ENCODE measurements around the gene CERCAM.
"Not testable (repeated sequence)": the region's sequence is repeated elsewhere in the genome, so short reads cannot be mapped to it uniquely, and the experiment has no call there.

CERCAM gene

GRCh38 chr9:128406848-128407391, 13.7 kb upstream of the CERCAM start:
- H3K27ac ChIP-seq (ENCODE audit: low read depth, low read length) = no peak overlapping the region
- H3K9me3 ChIP-seq (ENCODE audit: control insufficient read depth in 5 of 5, low read length in 5 of 5) = no peaks in the 10 kb centered on the region
- peaks cover 6 to 24% (median 18%) of the 10 kb centered on the region in 5 donors for H3K27me3 ChIP-seq (ENCODE audit: control insufficient read depth in 5 of 5, insufficient read depth in 4 of 5, low read length in 5 of 5)
- no peaks in the 10 kb centered on the region for H3K36me3 ChIP-seq (ENCODE audit: control insufficient read depth in 5 of 5, insufficient read depth in 5 of 5, low read length in 5 of 5)
- no peak overlapping the region for H3K4me3 ChIP-seq (ENCODE audit: low read depth in 1 of 5, low read length in 5 of 5)
- H3K9ac ChIP-seq (ENCODE audit: low read length in 5 of 5) = no peak overlapping the region
- H3K4me1 ChIP-seq (ENCODE audit: control insufficient read depth in 5 of 5, insufficient read depth in 5 of 5, low read length in 5 of 5) = peaks cover 0 to 6% (median 0%) of the 10 kb centered on the region in 5 donors

- no peak overlapping the region for H3K27ac ChIP-seq (ENCODE audit: low read depth, low read length)
- H3K36me3 ChIP-seq (ENCODE audit: control insufficient read depth in 5 of 5, insufficient read depth in 5 of 5, low read length in 5 of 5) = no peaks in the 10 kb centered on the region
- H3K9ac ChIP-seq (ENCODE audit: low read length in 5 of 5) = no peak overlapping the region
- H3K9me3 ChIP-seq (ENCODE audit: control insufficient read depth in 5 of 5, low read length in 5 of 5) = no peaks in the 10 kb centered on the region
- peaks cover 0 to 9% (median 0%) of the 10 kb centered on the region in 5 donors for H3K4me1 ChIP-seq (ENCODE audit: control insufficient read depth in 5 of 5, insufficient read depth in 5 of 5, low read length in 5 of 5)
- H3K4me3 ChIP-seq (ENCODE audit: low read depth in 1 of 5, low read length in 5 of 5) = no peak overlapping the region
- H3K27me3 ChIP-seq (ENCODE audit: control insufficient read depth in 5 of 5, insufficient read depth in 4 of 5, low read length in 5 of 5) = peaks cover 11 to 33% (median 18%) of the 10 kb centered on the region in 5 donors
Measured at GRCh38 chr9:128408963-128409431, 11.7 kb upstream of the CERCAM start.

- H3K9ac ChIP-seq (ENCODE audit: low read length in 5 of 5) = no peak overlapping the region
- no peak overlapping the region for H3K4me3 ChIP-seq (ENCODE audit: low read depth in 1 of 5, low read length in 5 of 5)
- H3K36me3 ChIP-seq (ENCODE audit: control insufficient read depth in 5 of 5, insufficient read depth in 5 of 5, low read length in 5 of 5) = no peaks in the 10 kb centered on the region
- peaks cover 13 to 33% (median 20%) of the 10 kb centered on the region in 5 donors for H3K27me3 ChIP-seq (ENCODE audit: control insufficient read depth in 5 of 5, insufficient read depth in 4 of 5, low read length in 5 of 5)
- no peak overlapping the region for H3K27ac ChIP-seq (ENCODE audit: low read depth, low read length)
- peaks cover 0 to 9% (median 0%) of the 10 kb centered on the region in 5 donors for H3K4me1 ChIP-seq (ENCODE audit: control insufficient read depth in 5 of 5, insufficient read depth in 5 of 5, low read length in 5 of 5)
- no peaks in the 10 kb centered on the region for H3K9me3 ChIP-seq (ENCODE audit: control insufficient read depth in 5 of 5, low read length in 5 of 5)
Measured at GRCh38 chr9:128409450-128409849, 11.2 kb upstream of the CERCAM start.

- H3K4me1 ChIP-seq (ENCODE audit: control insufficient read depth in 5 of 5, insufficient read depth in 5 of 5, low read length in 5 of 5) = peaks cover 0 to 9% (median 0%) of the 10 kb centered on the region in 5 donors
- H3K9ac ChIP-seq (ENCODE audit: low read length in 5 of 5) = no peak overlapping the region
- H3K4me3 ChIP-seq (ENCODE audit: low read depth in 1 of 5, low read length in 5 of 5) = no peak overlapping the region
- no peak overlapping the region for H3K27ac ChIP-seq (ENCODE audit: low read depth, low read length)
- no peaks in the 10 kb centered on the region for H3K9me3 ChIP-seq (ENCODE audit: control insufficient read depth in 5 of 5, low read length in 5 of 5)
- peaks cover 17 to 36% (median 24%) of the 10 kb centered on the region in 5 donors for H3K27me3 ChIP-seq (ENCODE audit: control insufficient read depth in 5 of 5, insufficient read depth in 4 of 5, low read length in 5 of 5)
- no peaks in the 10 kb centered on the region for H3K36me3 ChIP-seq (ENCODE audit: control insufficient read depth in 5 of 5, insufficient read depth in 5 of 5, low read length in 5 of 5)
Measured at GRCh38 chr9:128409978-128410377, 10.7 kb upstream of the CERCAM start.

- no peak overlapping the region for H3K9ac ChIP-seq (ENCODE audit: low read length in 5 of 5)
- H3K4me3 ChIP-seq (ENCODE audit: low read depth in 1 of 5, low read length in 5 of 5) = no peak overlapping the region
- H3K4me1 ChIP-seq (ENCODE audit: control insufficient read depth in 5 of 5, insufficient read depth in 5 of 5, low read length in 5 of 5) = peaks cover 0 to 9% (median 0%) of the 10 kb centered on the region in 5 donors
- no peak overlapping the region for H3K27ac ChIP-seq (ENCODE audit: low read depth, low read length)
- peaks cover 23 to 36% (median 26%) of the 10 kb centered on the region in 5 donors for H3K27me3 ChIP-seq (ENCODE audit: control insufficient read depth in 5 of 5, insufficient read depth in 4 of 5, low read length in 5 of 5)
- H3K9me3 ChIP-seq (ENCODE audit: control insufficient read depth in 5 of 5, low read length in 5 of 5) = no peaks in the 10 kb centered on the region
- H3K36me3 ChIP-seq (ENCODE audit: control insufficient read depth in 5 of 5, insufficient read depth in 5 of 5, low read length in 5 of 5) = no peaks in the 10 kb centered on the region
Measured at GRCh38 chr9:128411364-128412119, 9.1 kb upstream of the CERCAM start.

- H3K27ac ChIP-seq (ENCODE audit: low read depth, low read length) = no peak overlapping the region
- no peaks in the 10 kb centered on the region for H3K36me3 ChIP-seq (ENCODE audit: control insufficient read depth in 5 of 5, insufficient read depth in 5 of 5, low read length in 5 of 5)
- H3K9ac ChIP-seq (ENCODE audit: low read length in 5 of 5) = no peak overlapping the region
- no peaks in the 10 kb centered on the region for H3K9me3 ChIP-seq (ENCODE audit: control insufficient read depth in 5 of 5, low read length in 5 of 5)
- H3K4me1 ChIP-seq (ENCODE audit: control insufficient read depth in 5 of 5, insufficient read depth in 5 of 5, low read length in 5 of 5) = peaks cover 0 to 9% (median 0%) of the 10 kb centered on the region in 5 donors
- peaks cover 20 to 33% (median 26%) of the 10 kb centered on the region in 5 donors for H3K27me3 ChIP-seq (ENCODE audit: control insufficient read depth in 5 of 5, insufficient read depth in 4 of 5, low read length in 5 of 5)
- H3K4me3 ChIP-seq (ENCODE audit: low read depth in 1 of 5, low read length in 5 of 5) = no peak overlapping the region
Measured at GRCh38 chr9:128412120-128412790, 8.4 kb upstream of the CERCAM start.

- H3K27me3 ChIP-seq (ENCODE audit: control insufficient read depth in 5 of 5, insufficient read depth in 4 of 5, low read length in 5 of 5) = peaks cover 20 to 31% (median 24%) of the 10 kb centered on the region in 5 donors
- not testable (repeated sequence) for H3K9ac ChIP-seq (ENCODE audit: low read length in 5 of 5); H3K9me3 ChIP-seq (ENCODE audit: control insufficient read depth in 5 of 5, low read length in 5 of 5); H3K4me1 ChIP-seq (ENCODE audit: control insufficient read depth in 5 of 5, insufficient read depth in 5 of 5, low read length in 5 of 5); H3K4me3 ChIP-seq (ENCODE audit: low read depth in 1 of 5, low read length in 5 of 5); H3K27ac ChIP-seq (ENCODE audit: low read depth, low read length); H3K36me3 ChIP-seq (ENCODE audit: control insufficient read depth in 5 of 5, insufficient read depth in 5 of 5, low read length in 5 of 5)
Measured at GRCh38 chr9:128413728-128414127, 6.9 kb upstream of the CERCAM start.

- Histone ChIP-seq H3K27ac (ENCODE audit: low read depth, low read length) (no peak overlapping the region), H3K36me3 (ENCODE audit: control insufficient read depth in 5 of 5, insufficient read depth in 5 of 5, low read length in 5 of 5) (no peaks in the 10 kb centered on the region), H3K9ac (ENCODE audit: low read length in 5 of 5) (no peak overlapping the region), H3K4me3 (ENCODE audit: low read depth in 1 of 5, low read length in 5 of 5) (no peak overlapping the region), H3K4me1 (ENCODE audit: control insufficient read depth in 5 of 5, insufficient read depth in 5 of 5, low read length in 5 of 5) (peaks cover 5 to 11% (median 7%) of the 10 kb centered on the region in 5 donors), H3K27me3 (ENCODE audit: control insufficient read depth in 5 of 5, insufficient read depth in 4 of 5, low read length in 5 of 5) (peaks cover 20 to 34% (median 27%) of the 10 kb centered on the region in 5 donors), H3K9me3 (ENCODE audit: control insufficient read depth in 5 of 5, low read length in 5 of 5) (no peaks in the 10 kb centered on the region)
Measured at GRCh38 chr9:128414461-128414860, 6.2 kb upstream of the CERCAM start.

- H3K36me3 ChIP-seq (ENCODE audit: control insufficient read depth in 5 of 5, insufficient read depth in 5 of 5, low read length in 5 of 5) = no peaks in the 10 kb centered on the region
- H3K9me3 ChIP-seq (ENCODE audit: control insufficient read depth in 5 of 5, low read length in 5 of 5) = no peaks in the 10 kb centered on the region
- H3K27me3 ChIP-seq (ENCODE audit: control insufficient read depth in 5 of 5, insufficient read depth in 4 of 5, low read length in 5 of 5) = peaks cover 16 to 31% (median 26%) of the 10 kb centered on the region in 5 donors
- H3K4me3 ChIP-seq (ENCODE audit: low read depth in 1 of 5, low read length in 5 of 5) = no peak overlapping the region
- no peak overlapping the region for H3K27ac ChIP-seq (ENCODE audit: low read depth, low read length)
- no peak overlapping the region for H3K9ac ChIP-seq (ENCODE audit: low read length in 5 of 5)
- peaks cover 5 to 19% (median 14%) of the 10 kb centered on the region in 5 donors for H3K4me1 ChIP-seq (ENCODE audit: control insufficient read depth in 5 of 5, insufficient read depth in 5 of 5, low read length in 5 of 5)
Measured at GRCh38 chr9:128415281-128415680, 5.4 kb upstream of the CERCAM start.

GRCh38 chr9:128416014-128416413, 4.6 kb upstream of the CERCAM start:
- no peak overlapping the region for H3K4me3 ChIP-seq (ENCODE audit: low read depth in 1 of 5, low read length in 5 of 5)
- no peak overlapping the region for H3K9ac ChIP-seq (ENCODE audit: low read length in 5 of 5)
- H3K4me1 ChIP-seq (ENCODE audit: control insufficient read depth in 5 of 5, insufficient read depth in 5 of 5, low read length in 5 of 5) = peaks cover 5 to 25% (median 17%) of the 10 kb centered on the region in 5 donors
- H3K27me3 ChIP-seq (ENCODE audit: control insufficient read depth in 5 of 5, insufficient read depth in 4 of 5, low read length in 5 of 5) = peaks cover 16 to 31% (median 26%) of the 10 kb centered on the region in 5 donors
- no peaks in the 10 kb centered on the region for H3K9me3 ChIP-seq (ENCODE audit: control insufficient read depth in 5 of 5, low read length in 5 of 5)
- no peaks in the 10 kb centered on the region for H3K36me3 ChIP-seq (ENCODE audit: control insufficient read depth in 5 of 5, insufficient read depth in 5 of 5, low read length in 5 of 5)
- H3K27ac ChIP-seq (ENCODE audit: low read depth, low read length) = no peak overlapping the region

All from subcutaneous abdominal adipose tissue (tissue), 5 donors.